GM18907 (cell line): ENCODE measurements around the gene SCGB1A1.
"Not testable (repeated sequence)": the region's sequence is repeated elsewhere in the genome, so short reads cannot be mapped to it uniquely, and the experiment has no call there.

Experiments used
- ATAC-seq: cut with Tn5 transposase; IDR thresholded peaks from one replicate; pipeline ENCODE4 v1.9.1; 2021; ENCODE audit warnings: mild to moderate bottlenecking, moderate library complexity; ENCODE audit not compliant: unreplicated experiment

Gene SCGB1A1

GRCh38 chr11:62449451-62449851 lies 30.6 kb downstream of the SCGB1A1 start:
- no peak for ATAC-seq

- ATAC-seq: not testable (repeated sequence)
These were observed 31.1 kb downstream of the SCGB1A1 start for GRCh38 chr11:62449912-62450311.

- no peak for ATAC-seq
These were observed 31.9 kb downstream of the SCGB1A1 start for GRCh38 chr11:62450543-62451240.

GRCh38 chr11:62451241-62451621 lies 32.4 kb downstream of the SCGB1A1 start:
- no peak for ATAC-seq

- no peak for ATAC-seq
These were observed 33.4 kb downstream of the SCGB1A1 start for GRCh38 chr11:62452261-62452660.

GRCh38 chr11:62452839-62453468 lies 34.1 kb downstream of the SCGB1A1 start:
- no peak for ATAC-seq

- no peak for ATAC-seq
These were observed 37.8 kb downstream of the SCGB1A1 start for GRCh38 chr11:62456630-62457029.

- no peak for ATAC-seq
These were observed 38.6 kb downstream of the SCGB1A1 start for GRCh38 chr11:62457478-62457877.

GRCh38 chr11:62458212-62459002 lies 39.6 kb downstream of the SCGB1A1 start:
- ATAC-seq: no peak

GRCh38 chr11:62459080-62459479 lies 40.2 kb downstream of the SCGB1A1 start:
- ATAC-seq: no peak

GRCh38 chr11:62461740-62462507 lies 43.1 kb downstream of the SCGB1A1 start:
- ATAC-seq: no peak

GRCh38 chr11:62462508-62462892 lies 43.7 kb downstream of the SCGB1A1 start:
- no peak for ATAC-seq

- no peak for ATAC-seq
These were observed 44.3 kb downstream of the SCGB1A1 start for GRCh38 chr11:62463121-62463542.

GRCh38 chr11:62464655-62465054 lies 45.8 kb downstream of the SCGB1A1 start:
- ATAC-seq: no peak

GRCh38 chr11:62466444-62466843 lies 47.6 kb downstream of the SCGB1A1 start:
- no peak for ATAC-seq

GRCh38 chr11:62468577-62468976 lies 49.7 kb downstream of the SCGB1A1 start:
- ATAC-seq: no peak

- ATAC-seq: no peak
These were observed 52.8 kb downstream of the SCGB1A1 start for GRCh38 chr11:62471603-62472002.

GRCh38 chr11:62472063-62472884 lies 53.4 kb downstream of the SCGB1A1 start:
- no peak for ATAC-seq
